Fibroblast of villous mesenchyme (primary cell): ENCODE results near the gene IL1RL1. TPM values are rescaled to one million over a fixed set of nuclear protein-coding genes. Genes with fewer than 3 reads are reported as not detected.

Experiments used
- DNase-seq: peaks from one replicate; pipeline ENCODE4 v3.0.0-alpha.2; 2010; ENCODE audit warnings: low read depth
- H3K4me3 ChIP-seq: 2 replicates; pipeline ENCODE4 v1.5.1; 2011; ENCODE audit warnings: low read depth, mild to moderate bottlenecking, low read length
- CTCF ChIP-seq: IDR thresholded peaks from 2 replicates; pipeline ENCODE4 v1.5.1; 2012; ENCODE audit warnings: low read depth, mild to moderate bottlenecking, low read length; ENCODE audit not compliant: insufficient read depth
- total RNA-seq: library from RNA; depleted of rRNA; stranded (reverse); fragments of >200 nt; gene quantifications from 2 replicates; pipeline ENCODE4 v1.2.3, GENCODE V29; 2012

The IL1RL1 gene
- total RNA-seq, 1 donor = 1.3 TPM

GRCh38 chr2:102290594-102290993, 20.8 kb upstream of the IL1RL1 start:
- H3K4me3 ChIP-seq = no peak overlapping the region
- DNase-seq = no peak
- no peak for TF ChIP-seq CTCF

- no peak for TF ChIP-seq CTCF
- no peak for DNase-seq
- H3K4me3 ChIP-seq = no peak overlapping the region
Observed at GRCh38 chr2:102291319-102292075, 19.9 kb upstream of the IL1RL1 start.

- no peak for TF ChIP-seq CTCF
- no peak overlapping the region for H3K4me3 ChIP-seq
- DNase-seq = peak; percentile 58
Observed at GRCh38 chr2:102294802-102295489, 16.4 kb upstream of the IL1RL1 start.

DNA sequence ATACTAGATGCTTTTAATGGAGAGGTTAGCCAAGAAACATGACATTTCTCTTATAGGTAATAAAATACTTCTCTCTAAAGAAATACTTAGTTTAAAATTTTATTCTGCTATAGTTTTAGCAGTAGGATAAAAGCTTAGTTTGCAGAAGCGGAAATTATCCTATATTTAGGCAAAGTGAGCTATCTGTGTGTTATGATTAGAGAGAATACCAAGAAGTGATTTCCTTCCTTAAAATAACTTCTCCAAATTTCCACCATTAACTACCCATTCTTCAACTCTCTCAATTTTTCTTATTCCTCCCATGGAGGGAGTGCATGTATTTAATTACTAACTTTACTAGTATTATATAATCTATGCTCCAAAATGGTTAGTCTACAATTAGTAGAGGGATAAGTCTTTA, 15.8 kb upstream of the IL1RL1 start:
- no peak overlapping the region for H3K4me3 ChIP-seq
- no peak for TF ChIP-seq CTCF
- DNase-seq = no peak

- no peak overlapping the region for H3K4me3 ChIP-seq
- no peak for DNase-seq
- TF ChIP-seq CTCF = no peak
Observed at GRCh38 chr2:102296449-102296848, 14.9 kb upstream of the IL1RL1 start.

GRCh38 chr2:102297891-102298290, 13.5 kb upstream of the IL1RL1 start:
- H3K4me3 ChIP-seq = no peak overlapping the region
- no peak for TF ChIP-seq CTCF
- DNase-seq = peak; percentile 37
